Neural cell (in vitro differentiated cells): ENCODE results near the gene COL1A1. TPM values are rescaled to one million over a fixed set of nuclear protein-coding genes. Genes with fewer than 3 reads are reported as not detected.

Experiments
- H2AFZ ChIP-seq: fragments of 200-600, 300-800 bp; sonication (generic), shearing (Covaris generic); 2 replicates; pipeline ENCODE4 v1.6.0; 2014; ENCODE audit warnings: low read depth, mild to moderate bottlenecking, antibody characterized with exemption, low read length, moderate library complexity
- H3F3A ChIP-seq: fragments of 200-600 bp; shearing (Covaris generic); 2 replicates; pipeline ENCODE4 v1.6.1; 2016; ENCODE audit warnings: mild to moderate bottlenecking, moderate library complexity, mixed read lengths, antibody characterized with exemption, low read length; ENCODE audit not compliant: insufficient read depth, poor library complexity, severe bottlenecking
- H3K27ac ChIP-seq: fragments of 200-600, 300-800 bp; sonication (generic), shearing (Covaris generic); 2 replicates; pipeline ENCODE4 v1.5.1; 2014; ENCODE audit warnings: mild to moderate bottlenecking, low read length, moderate library complexity
- H3K27me3 ChIP-seq: fragments of 300-800, 200-600 bp; sonication (generic), shearing (Covaris generic); 2 replicates; pipeline ENCODE4 v1.6.0; 2014; ENCODE audit warnings: mild to moderate bottlenecking, low read depth, low read length, moderate library complexity; ENCODE audit not compliant: insufficient read depth
- H3K36me3 ChIP-seq: fragments of 300-800, 200-600 bp; sonication (generic), shearing (Covaris generic); 2 replicates; pipeline ENCODE4 v1.5.1; 2014; ENCODE audit warnings: mild to moderate bottlenecking, antibody characterized with exemption, low read length, moderate library complexity; ENCODE audit not compliant: insufficient read depth
- H3K4me2 ChIP-seq: fragments of 300-800, 200-600 bp; sonication (generic), shearing (Covaris generic); 2 replicates; pipeline ENCODE4 v1.6.0; 2014; ENCODE audit warnings: mild to moderate bottlenecking, low read length
- H3K4me3 ChIP-seq: fragments of 300-800, 200-600 bp; sonication (generic), shearing (Covaris generic); 2 replicates; pipeline ENCODE4 v1.5.1; 2014; ENCODE audit warnings: mild to moderate bottlenecking, low read length, moderate library complexity
- H3K79me2 ChIP-seq: fragments of 200-600 bp; shearing (Covaris generic); replicated peaks from 2 replicates; pipeline ENCODE4 v1.6.0; 2014; ENCODE audit warnings: mild to moderate bottlenecking, low read length, moderate library complexity; ENCODE audit not compliant: insufficient read depth
- H3K9ac ChIP-seq: fragments of 300-800, 200-600 bp; sonication (generic), shearing (Covaris generic); 2 replicates; pipeline ENCODE4 v1.6.1; 2016; ENCODE audit warnings: mild to moderate bottlenecking, low read length, mixed read lengths
- H3K9me2 ChIP-seq: fragments of 200-600 bp; shearing (Covaris generic); 2 replicates; pipeline ENCODE4 v1.6.1; 2016; ENCODE audit warnings: mild to moderate bottlenecking, low read length, mixed read lengths; ENCODE audit not compliant: insufficient read depth
- H3K9me3 ChIP-seq: fragments of 200-600, 300-800 bp; sonication (generic), shearing (Covaris generic); 2 replicates; pipeline ENCODE4 v1.6.1; 2016; ENCODE audit warnings: mild to moderate bottlenecking, mixed run types, low read length, moderate library complexity, mixed read lengths
- H4K20me1 ChIP-seq: fragments of 200-600 bp; shearing (Covaris generic); 2 replicates; pipeline ENCODE4 v1.6.1; 2016; ENCODE audit warnings: mild to moderate bottlenecking, mixed run types; ENCODE audit not compliant: insufficient read depth
- CTCF ChIP-seq: fragments of 450-650 bp; IDR thresholded peaks from 2 replicates; pipeline ENCODE4 v1.5.1; 2014; ENCODE audit warnings: antibody characterized with exemption, mild to moderate bottlenecking, moderate library complexity; ENCODE audit not compliant: poor library complexity, severe bottlenecking
- EP300 ChIP-seq: fragments of 450-650 bp; conservative IDR thresholded peaks from 2 replicates; pipeline ENCODE4 v1.6.1; 2014; ENCODE audit warnings: antibody characterized with exemption, mild to moderate bottlenecking, moderate library complexity; ENCODE audit not compliant: poor library complexity, severe bottlenecking
- EZH2 ChIP-seq: fragments of 200-600, 300-800 bp; shearing (Covaris generic), sonication (generic); IDR thresholded peaks from 2 replicates; pipeline ENCODE4 v1.6.1; 2014; ENCODE audit warnings: antibody characterized with exemption, low read length, borderline replicate concordance, mild to moderate bottlenecking; ENCODE audit not compliant: insufficient read depth, poor library complexity, severe bottlenecking
- MXI1 ChIP-seq: fragments of 450-650 bp; conservative IDR thresholded peaks from 2 replicates; pipeline ENCODE4 v1.6.1; 2014; ENCODE audit warnings: antibody characterized with exemption, mild to moderate bottlenecking; ENCODE audit not compliant: poor library complexity, severe bottlenecking
- POLR2AphosphoS5 ChIP-seq: IDR thresholded peaks from 2 replicates; pipeline ENCODE4 v1.6.1; 2012
- RAD21 ChIP-seq: fragments of 450-650 bp; conservative IDR thresholded peaks from 2 replicates; pipeline ENCODE4 v1.6.1; 2014; ENCODE audit warnings: antibody characterized with exemption, mild to moderate bottlenecking, moderate library complexity
- REST ChIP-seq: IDR thresholded peaks from 2 replicates; pipeline ENCODE4 v1.6.1; 2012; ENCODE audit warnings: borderline replicate concordance
- SMC3 ChIP-seq: fragments of 450-650 bp; conservative IDR thresholded peaks from 2 replicates; pipeline ENCODE4 v1.6.1; 2014; ENCODE audit warnings: antibody characterized with exemption, mild to moderate bottlenecking, moderate library complexity; ENCODE audit not compliant: poor library complexity
- TAF1 ChIP-seq: IDR thresholded peaks from 2 replicates; pipeline ENCODE4 v1.6.1; 2012; ENCODE audit warnings: low read depth
- polyA plus RNA-seq: library from polyadenylated mRNA; depleted of rRNA; stranded (reverse); fragments of >200 nt; gene quantifications from 2 replicates; pipeline ENCODE4 v1.2.3, GENCODE V29; 2014

COL1A1 gene
- polyA plus RNA-seq, 1 donor from 2014 or later, result 0.14 TPM

- Histone ChIP-seq H3K9me2 (no peaks in the 10 kb centered on the region), H3K4me2 (no peak overlapping the region), H3K4me3 (no peak overlapping the region), H3K36me3 (peaks cover 14% of the 10 kb centered on the region), H3K9me3 (no peaks in the 10 kb centered on the region), H3K27ac (no peak overlapping the region), H4K20me1 (peaks cover 14% of the 10 kb centered on the region), H3K9ac (no peak overlapping the region), H3F3A (no peaks in the 10 kb centered on the region), H3K79me2 (peaks cover 6% of the 10 kb centered on the region), H3K27me3 (no peaks in the 10 kb centered on the region), H2AFZ (no peak overlapping the region)
- no peak for TF ChIP-seq SMC3
- TF ChIP-seq MXI1, result no peak
- no peak for TF ChIP-seq EP300
- TF ChIP-seq CTCF, result no peak
- no peak for TF ChIP-seq POLR2AphosphoS5
- TF ChIP-seq RAD21, result no peak
- TF ChIP-seq REST, result no peak
- no peak for TF ChIP-seq EZH2
- no peak for TF ChIP-seq TAF1
Observed at GRCh38 chr17:50141745-50142110, 59.7 kb downstream of the COL1A1 start.

DNA sequence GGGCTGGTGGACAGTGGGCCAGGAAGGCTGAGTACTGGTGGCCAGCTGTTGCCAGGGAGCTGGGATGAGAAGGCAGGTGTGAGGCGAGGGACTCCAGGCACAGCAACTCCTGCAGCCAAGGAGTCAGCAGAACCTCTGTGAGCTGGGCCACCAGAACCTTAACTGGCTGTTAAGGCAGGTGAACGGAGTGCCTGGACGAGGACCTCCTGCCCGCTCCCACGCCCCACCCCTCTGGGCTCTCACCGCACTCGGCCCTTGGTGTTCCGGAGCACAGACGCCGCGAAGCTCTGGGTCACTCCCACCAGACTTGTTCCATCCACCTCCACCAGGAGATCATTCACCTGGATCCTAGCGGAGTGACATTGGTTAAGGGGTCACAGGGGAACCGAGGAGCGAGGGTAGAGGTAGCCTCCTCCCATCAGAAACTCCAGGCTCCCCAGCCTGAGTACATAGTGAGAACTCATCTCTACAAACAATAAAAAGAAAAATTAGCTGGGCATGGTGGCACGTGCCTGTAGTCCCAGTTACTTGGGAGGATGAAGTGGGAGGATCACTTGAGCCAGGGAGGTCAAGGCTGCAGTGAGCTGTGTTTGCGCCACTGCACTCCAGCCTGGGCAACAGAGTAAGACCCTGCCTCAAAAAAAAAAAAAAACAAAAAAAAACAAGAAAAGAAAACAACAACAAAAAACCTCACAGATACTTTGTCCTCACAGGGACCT is 60.2 kb downstream of the COL1A1 start:
- Histone ChIP-seq H3K4me2 (no peak overlapping the region), H3K9me3 (no peaks in the 10 kb centered on the region), H3K4me3 (no peak overlapping the region), H4K20me1 (peaks cover 8% of the 10 kb centered on the region), H3K79me2 (peaks cover under 1% of the 10 kb centered on the region), H3K27me3 (no peaks in the 10 kb centered on the region), H3F3A (no peaks in the 10 kb centered on the region), H3K27ac (no peak overlapping the region), H3K36me3 (peaks cover 14% of the 10 kb centered on the region), H3K9ac (no peak overlapping the region), H2AFZ (no peak overlapping the region), H3K9me2 (no peaks in the 10 kb centered on the region)
- TF ChIP-seq CTCF (no peak), EP300 (no peak), MXI1 (no peak), RAD21 (no peak), TAF1 (no peak), POLR2AphosphoS5 (no peak), REST (no peak), EZH2 (no peak), SMC3 (no peak)
